PC-9 (cell line): Measurements from ENCODE around the gene CCDC9.

Source experiments
- CTCF ChIP-seq: fragments of 200-600 bp; sonication (generic); conservative IDR thresholded peaks from 2 replicates; pipeline ENCODE4 v1.6.1; 2017; ENCODE audit warnings: mixed run types, antibody characterized with exemption, mild to moderate bottlenecking, moderate library complexity
- EZH2 ChIP-seq: fragments of 200-600 bp; sonication (generic); IDR thresholded peaks from 2 replicates; pipeline ENCODE4 v1.8.0; 2017; ENCODE audit warnings: antibody characterized with exemption, low read depth

- no peak for TF ChIP-seq CTCF
- no peak for TF ChIP-seq EZH2
Measured at GRCh38 chr19:47309038-47309437, 52.7 kb downstream of the CCDC9 start.
